Lung microvascular endothelial cell (primary cell): ENCODE results near the gene CRYBB3. TPM values are rescaled to one million over a fixed set of nuclear protein-coding genes. Genes with fewer than 3 reads are reported as not detected.
A peak's percentile ranks its signal among the peaks of the same experiment; 100 is the strongest.

Experiments used
- DNase-seq, 2 donors: peaks; one replicate each; pipeline versions ENCODE4 v3.0.0 to v3.0.0-alpha.2; 2010; ENCODE audit warnings: low read depth in 2 of 2
- total RNA-seq: library from RNA; depleted of rRNA; stranded (reverse); fragments of >200 nt; gene quantifications from 2 replicates; pipeline ENCODE4 v1.2.1, GENCODE V29; 2014

The CRYBB3 gene
- total RNA-seq = under 0.01 and 0.22 TPM in 2 replicates

DNA sequence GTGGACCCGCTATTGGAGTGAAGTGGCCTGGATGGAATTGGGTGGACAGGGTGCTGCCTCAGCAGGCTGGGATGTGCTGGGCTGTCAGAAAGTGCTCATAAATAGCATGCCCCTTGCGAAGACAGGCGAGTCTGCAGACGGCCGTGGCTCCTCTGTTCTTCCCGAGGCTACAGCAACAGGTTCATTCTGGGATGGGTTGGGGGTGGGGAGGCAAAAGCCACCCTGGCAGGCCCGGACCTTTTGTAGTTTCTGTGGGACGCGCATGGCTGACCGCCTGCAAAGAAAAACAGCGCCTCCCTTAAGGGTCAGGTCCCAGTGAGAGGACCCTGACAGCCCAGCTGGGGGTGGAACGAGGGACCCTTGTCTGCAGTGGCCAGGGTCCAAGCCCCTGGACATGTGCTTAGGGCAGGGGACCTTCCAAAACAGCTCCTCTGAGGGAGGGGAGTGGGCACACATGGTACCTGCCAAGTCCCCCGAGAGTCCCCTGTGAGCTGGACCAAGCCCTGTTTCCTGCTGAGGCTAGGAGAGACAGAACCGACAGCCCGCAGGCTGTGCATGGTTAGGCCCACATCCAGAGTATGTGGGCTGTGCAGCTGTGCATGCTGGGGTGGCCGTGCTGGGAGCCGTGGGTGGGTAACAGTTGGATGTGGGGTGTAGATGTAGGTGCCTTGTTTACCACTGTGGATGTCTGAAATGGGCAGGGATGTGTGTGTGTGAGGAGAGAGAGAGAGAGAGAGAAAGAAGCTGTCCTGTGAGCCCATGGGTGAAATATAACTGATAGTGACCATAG, at the start of gene CRYBB3:
CRYBB3 (plus strand) TSS at position 128 of the 790 bp plus-strand sequence. CDS start 1,539 bp downstream, outside the sequence.
- no peak for DNase-seq

DNA sequence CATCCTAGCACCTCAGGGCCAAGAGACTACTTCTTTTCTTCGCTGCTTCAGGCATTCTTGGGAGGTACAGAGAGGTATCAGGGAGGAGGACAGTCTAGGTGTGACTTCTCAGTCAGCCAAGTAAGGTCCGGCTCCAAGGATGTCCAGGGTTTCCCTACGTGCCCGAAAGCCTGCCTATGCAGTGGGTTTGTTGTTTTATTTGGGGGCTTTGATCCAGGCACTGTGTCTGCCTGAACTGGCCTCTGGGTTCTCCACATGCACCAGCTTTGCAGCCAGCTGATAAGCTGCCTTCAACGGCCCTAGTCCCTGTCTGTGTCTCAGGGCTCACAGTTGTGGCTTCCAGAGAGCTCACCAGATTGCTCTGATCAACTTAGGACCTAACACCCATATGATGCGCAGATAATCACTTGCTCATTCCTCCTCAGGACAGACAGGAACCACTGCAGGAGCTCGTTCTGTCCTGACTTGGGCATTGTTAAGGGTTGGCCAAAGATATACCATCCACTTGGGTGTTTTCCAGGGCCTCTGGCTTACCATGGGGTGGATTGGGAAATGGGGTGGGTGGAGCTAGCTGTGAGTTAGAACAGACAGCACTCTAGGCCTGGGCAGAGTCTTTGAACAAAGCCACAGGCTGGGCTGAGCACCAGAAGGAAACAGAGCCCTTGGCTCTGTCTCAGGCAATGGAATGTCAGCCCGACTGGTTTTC, 45.5 kb upstream of the CRYBB3 start:
- peak; percentile 32 to 54 for DNase-seq

GRCh38 chr22:25154667-25154999, 45.0 kb upstream of the CRYBB3 start:
- DNase-seq = no peak

DNA sequence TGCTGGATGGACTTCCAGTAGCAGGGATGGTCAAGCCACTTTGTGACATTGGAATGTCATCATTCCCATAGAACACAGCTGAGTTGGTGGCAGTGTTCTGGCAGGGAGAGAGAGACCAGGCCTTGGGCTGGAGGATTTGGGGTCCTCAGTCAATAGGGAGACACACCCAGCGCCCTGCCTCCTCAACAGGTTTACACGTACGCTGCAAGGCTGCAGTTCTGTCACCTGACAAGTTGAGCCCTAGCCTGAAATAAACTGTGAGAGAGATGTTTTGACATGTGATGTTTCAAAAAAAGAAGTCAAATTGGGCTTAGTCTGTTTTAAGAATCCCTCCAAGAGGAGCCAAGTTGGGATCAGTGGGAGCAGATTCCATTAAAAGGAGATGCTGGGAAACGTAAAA, 42.9 kb upstream of the CRYBB3 start:
- no peak for DNase-seq

DNA sequence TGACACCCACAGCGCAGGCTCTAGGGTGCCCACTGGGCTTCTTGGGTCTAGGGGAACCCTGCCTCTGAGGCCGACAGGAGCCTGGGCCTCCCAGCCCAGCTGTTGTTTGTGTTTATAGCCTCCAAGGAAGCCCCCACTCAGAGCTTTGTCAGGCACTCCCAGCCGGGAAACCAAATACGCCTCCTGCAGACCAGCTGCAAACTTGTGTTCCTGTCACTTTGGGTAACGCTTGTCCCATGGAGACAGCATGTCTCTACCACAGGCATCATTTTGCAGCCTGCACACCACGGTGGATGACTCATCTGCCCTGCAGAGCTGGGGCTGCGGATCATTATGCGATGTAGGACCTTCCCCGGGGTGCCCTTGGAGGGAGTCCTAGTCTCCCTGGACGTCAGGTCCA, 40.6 kb upstream of the CRYBB3 start:
- no peak for DNase-seq

GRCh38 chr22:25160120-25160996, 39.3 kb upstream of the CRYBB3 start:
- no peak for DNase-seq

DNA sequence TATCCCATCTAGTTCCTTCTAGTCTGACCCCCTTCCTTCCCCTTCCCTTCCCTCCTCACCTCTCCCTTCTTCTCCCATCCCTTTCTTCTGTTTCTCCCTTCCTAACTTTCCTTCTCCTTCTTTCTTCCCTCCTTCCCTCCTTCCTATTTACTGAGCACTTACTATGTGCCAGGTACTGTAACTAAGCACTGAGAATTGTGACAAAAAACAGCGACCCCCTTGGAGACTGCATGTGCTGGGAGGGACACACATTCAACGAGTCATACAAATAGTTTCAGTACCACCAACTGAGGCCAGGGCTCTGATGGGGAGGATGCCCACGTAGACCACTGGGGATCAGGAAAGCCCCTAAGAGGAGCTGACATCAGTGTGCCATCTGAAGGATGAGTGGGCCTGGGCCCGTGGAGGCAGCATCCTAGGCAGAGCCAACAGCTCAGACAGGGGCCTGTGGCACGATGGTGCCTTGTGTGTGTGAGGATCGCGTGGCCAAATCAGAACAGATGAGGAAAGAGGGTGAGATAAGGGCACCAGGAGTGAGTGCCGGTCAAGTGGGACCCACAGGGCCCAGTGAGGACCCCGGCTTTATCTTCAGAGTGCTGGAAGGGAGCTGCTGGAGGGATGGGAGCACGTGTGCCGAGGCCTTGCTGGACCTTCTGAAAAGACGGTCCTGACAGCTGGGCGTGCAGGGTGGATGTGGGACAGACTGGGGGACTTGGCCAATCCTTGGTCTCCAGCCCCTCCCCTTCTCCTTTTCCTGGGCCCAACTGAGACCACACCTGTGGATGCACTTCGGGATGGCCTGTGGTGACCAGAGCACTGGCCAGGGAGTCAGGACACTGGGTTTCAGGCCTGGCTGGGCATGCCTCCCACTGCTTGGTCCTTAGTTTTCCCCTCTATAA, 38.4 kb upstream of the CRYBB3 start:
- no peak for DNase-seq

DNA sequence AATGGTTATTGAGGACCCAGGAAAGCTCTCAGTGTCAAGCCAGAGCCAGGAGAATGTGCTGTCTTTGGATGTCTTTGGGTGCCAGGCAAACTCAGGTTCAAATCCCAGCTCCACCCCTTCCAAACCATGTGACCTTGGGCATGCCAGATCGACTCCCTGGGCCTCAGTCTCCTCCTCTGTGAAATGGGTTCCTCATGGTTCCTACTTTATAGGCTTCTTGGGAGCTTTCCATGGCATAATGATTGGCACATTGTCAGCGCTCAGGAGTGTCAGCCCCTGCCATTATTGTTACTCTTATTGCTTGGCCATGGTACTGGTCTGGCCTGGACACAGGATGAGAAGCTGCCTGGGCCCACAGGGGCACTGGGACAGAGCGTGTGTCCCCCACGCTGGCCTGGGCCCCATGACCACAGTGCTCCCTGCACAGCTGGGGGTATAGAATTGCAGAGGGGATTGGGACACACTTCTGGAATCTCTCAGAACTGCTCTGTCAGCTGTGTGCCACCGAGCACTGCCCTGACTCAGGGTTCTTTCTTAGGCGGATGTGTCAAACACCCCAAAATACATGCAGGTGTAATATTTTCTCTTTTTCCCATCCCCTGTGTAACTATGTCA, 37.6 kb upstream of the CRYBB3 start:
- no peak for DNase-seq

DNA sequence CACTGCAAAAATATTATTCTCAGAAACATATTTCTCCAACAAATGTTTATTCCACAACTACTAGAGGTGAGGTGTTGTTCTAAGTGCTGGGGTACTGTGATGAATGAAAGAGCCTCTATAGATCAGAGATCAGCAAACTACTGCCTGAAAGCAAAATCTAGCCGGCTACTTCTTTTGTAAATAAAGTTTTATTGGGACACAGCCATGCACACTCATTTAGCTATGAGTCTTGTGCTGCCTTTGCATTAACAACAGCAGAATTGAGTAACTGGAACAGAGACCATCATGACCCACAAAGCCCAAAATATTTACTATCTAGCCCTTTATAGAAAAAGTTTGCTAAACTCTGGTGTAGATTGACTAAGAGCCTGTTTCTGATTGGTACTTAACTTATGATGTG, 37.1 kb upstream of the CRYBB3 start:
- DNase-seq = no peak

DNA sequence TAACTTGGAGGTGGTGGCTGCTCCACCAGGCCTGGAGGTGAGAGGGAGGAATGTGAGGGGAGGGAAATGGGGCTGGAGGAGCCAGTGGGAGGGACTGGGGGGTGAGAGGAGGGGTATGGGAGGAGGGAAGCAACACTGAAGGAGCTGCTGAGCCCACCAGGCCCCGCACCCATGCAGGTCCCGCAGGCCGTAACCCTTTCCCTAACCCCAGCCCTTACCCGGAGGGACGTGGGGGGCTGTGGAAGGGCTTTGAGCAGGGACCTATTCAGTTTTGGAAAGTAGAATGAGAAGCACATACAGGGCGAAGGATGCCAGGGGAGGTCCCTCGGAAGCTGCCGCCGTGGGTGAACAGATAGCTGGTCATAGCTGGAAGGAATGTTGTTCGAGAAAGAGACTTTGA, 33.9 kb upstream of the CRYBB3 start:
- no peak for DNase-seq

- DNase-seq = no peak
Measured at GRCh38 chr22:25166266-25167040, 33.2 kb upstream of the CRYBB3 start.

GRCh38 chr22:25167082-25167481, 32.6 kb upstream of the CRYBB3 start:
- DNase-seq = no peak

GRCh38 chr22:25167834-25168601, 31.6 kb upstream of the CRYBB3 start:
- no peak for DNase-seq

DNA sequence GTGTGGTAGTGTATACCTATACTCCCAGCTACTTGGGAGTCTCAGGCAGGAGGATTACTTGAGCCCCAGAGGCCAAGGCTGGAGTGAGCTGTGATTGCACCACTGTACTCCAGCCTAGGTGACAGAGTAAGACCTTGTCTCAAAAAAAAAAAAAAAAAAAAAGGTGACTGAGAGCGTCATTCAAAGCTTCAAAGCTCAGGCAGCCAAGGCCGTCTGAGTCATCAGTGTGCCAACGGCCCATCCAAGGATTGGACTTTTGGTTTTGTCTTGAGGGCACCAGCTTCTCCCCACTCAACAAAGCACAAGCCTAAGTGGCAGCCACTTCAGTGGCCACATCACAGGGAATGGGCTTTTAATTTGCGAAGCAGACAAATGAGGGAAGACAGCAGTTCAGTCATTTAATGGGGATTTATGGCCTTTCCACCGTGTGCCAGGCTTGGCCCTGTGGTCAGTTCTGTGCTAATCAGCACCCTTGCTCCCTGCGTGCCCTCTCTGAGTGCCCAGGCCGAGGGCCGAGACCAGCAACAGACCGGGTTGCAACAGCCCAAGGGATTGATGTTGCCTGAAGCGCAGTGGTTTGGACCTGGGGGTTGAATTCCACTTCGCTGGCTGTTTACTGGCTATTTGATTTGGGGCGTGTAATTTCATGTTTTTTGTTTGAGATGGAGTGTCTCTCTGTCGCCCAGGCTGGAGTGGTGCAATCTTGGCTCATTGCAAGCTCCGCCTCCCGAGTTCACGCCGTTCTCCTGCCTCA, 30.2 kb upstream of the CRYBB3 start:
- DNase-seq = no peak

DNA sequence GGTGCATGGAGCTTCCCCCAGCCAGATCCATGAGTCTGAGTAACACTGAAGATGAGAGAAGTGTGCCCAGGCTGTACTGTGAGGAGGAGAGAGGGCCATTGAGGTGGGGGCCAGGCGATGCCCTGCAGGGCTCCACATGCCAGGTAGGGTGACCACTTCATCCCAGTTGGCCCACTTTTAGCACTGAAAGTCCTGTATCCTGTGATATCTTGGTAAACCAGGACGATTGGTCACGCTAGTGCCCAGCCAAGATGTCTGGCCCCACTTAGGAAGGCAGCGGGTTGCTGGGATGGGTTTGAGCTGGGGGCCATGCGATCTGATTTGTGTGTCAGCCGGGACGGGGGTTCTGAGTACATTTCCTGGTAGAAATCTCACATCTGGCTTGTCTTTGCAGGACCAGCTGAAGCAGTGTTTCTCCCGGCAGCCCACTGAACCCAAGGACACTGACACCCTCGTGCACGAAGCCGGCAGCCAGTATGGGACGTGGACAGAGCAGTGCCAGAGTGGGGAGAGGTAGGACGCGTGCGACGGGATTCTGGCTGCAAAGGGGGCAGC, 29.2 kb upstream of the CRYBB3 start:
- no peak for DNase-seq

DNA sequence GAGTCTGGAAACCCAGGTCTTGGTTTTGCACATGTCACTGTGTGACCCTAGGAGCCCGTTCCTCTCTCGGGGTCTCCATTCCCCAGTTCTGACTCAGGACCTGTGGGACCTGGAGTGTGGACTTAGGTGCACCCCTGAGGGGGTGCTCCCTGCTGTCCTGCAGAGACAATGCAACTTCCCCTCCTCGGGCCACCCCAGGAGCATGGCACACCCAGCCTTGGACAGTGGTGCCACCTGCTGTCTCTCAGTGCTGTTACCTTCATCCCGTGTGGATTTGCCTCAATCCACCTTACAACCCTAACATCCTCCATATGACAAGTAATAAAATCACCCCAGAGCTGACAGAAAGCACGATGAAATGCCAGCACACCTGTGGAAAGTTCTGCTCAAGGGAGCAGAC, 27.5 kb upstream of the CRYBB3 start:
- DNase-seq = peak; percentile 32 to 71

DNA sequence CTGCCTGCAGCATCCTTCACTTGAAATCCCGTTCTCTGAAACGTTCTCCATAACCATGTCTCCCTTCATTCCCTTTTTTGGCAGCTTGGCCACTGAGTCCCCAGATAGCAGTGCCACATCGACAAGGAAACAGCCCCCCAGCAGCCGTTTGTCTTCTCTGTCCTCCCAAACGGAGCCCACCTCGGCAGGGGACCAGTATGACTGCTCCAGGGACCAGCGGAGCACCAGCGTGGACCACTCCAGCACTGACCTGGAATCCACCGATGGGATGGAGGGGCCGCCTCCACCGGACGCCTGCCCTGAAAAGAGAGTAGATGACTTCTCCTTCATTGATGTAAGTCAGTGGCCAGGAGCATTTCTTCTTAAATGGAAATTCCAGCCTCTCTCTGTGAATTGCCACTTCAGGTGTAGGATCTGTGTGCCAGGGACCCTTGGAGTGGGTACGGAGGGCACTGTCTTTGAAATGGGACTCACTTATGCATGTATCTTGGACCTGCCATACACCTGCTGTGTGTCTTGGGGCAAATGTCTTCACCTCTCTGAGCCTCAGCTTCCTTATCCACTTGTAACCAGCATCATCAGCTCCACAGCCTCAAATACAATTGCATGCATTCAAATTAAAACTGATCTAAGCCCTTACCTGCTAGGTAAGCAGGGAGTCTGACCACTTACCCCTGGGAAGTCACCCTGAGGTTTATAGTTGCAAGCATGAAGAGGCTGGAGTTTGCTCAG, 25.3 kb upstream of the CRYBB3 start:
- no peak for DNase-seq
